GM11168 (cell line): ENCODE measurements around the gene SETD1B.

Source experiments
- in situ Hi-C: fragments of 300-500 bp; cut with MboI; formaldehyde crosslinking; loops from one replicate; pipeline ENCODE4 v1.12.0; 2022; ENCODE audit warnings: low sequenced_read_pairs; ENCODE audit not compliant: unreplicated experiment

SETD1B gene

DNA sequence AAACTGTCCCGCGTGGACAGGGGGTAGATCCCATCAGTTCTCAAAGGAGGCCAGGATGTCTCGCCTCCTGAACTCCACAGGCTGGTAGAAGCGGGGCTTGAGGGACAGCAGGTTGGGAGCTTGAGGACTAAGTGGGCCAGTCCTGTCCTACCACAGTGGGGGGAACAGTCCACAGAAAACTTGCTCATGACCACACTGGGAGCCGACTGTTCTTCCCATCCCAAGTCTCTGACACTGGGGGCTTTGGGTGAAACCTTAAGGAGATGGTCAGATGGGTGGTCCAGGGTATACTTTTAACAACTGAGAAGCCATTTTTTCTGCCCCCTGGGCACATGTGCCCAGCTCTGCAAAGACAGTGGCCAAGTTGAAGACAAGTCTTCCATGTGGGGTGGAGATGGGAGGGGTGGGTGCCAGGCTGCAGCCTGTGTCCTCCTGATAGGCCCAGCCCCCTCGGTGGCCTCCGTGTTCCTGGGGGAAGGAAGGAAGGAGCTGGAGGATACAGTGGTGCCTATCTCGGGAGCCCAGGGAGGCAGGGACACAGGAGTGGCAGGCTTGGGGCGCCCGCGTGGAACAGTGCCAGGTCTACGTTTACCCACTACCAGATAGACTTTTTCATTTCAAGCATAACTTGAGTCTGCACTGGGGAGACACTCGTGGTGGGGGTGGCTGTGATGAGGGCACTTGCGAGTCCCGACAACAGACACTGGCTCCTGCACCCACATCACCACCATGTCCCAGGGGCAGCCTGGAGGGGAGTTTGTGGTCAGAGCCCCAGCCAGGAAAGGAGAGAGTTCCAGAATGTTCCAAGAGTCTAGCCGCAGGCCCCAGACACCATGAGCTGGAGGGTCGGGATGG, 25.0 kb upstream of the SETD1B start:
- in situ Hi-C loops, result no loop called here

DNA sequence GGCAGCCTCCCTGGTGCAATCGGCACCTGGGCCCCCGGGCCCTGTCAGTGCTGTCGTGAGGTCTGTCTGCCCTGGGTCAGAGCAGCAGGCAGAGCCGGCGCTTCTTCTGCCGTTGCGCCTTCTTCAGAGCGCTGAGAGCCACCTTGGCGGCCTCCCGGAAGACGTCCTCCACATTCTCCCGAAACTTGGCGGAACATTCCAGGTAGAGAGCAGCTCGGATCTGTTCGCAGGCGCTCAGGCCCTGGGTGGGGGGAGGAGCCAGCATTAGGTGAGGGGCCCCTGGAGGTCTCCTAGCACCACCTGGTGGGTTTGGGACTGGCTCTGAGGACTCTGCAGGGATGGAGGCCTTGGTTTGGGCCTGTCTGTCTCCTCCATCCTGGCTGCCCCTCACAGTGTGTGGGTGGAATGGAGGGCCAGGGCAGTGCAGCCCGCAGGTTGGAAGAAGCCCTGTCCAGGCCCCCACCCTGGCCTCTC, 24.4 kb upstream of the SETD1B start:
- in situ Hi-C loops, result no loop called here

DNA sequence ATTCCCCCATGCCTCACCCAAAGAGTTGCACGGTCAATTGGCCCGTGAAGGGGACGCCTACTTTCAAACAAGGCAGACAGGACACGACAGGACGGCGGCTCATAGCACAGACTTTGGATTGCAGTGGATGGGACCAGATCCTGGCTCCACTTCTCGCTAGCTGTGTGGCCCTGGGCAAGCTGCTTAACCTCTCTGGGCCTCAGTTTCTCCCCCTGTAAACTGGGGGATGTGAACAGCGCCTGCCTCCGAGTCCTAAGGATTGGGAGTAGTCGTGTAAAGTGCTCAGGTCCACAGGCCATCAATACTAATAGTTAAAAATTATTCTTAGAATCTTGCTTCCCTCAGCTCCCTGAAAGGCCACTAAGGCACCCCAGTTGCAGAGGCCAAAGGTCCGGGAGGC, 23.4 kb upstream of the SETD1B start:
- in situ Hi-C loops, result no loop called here

DNA sequence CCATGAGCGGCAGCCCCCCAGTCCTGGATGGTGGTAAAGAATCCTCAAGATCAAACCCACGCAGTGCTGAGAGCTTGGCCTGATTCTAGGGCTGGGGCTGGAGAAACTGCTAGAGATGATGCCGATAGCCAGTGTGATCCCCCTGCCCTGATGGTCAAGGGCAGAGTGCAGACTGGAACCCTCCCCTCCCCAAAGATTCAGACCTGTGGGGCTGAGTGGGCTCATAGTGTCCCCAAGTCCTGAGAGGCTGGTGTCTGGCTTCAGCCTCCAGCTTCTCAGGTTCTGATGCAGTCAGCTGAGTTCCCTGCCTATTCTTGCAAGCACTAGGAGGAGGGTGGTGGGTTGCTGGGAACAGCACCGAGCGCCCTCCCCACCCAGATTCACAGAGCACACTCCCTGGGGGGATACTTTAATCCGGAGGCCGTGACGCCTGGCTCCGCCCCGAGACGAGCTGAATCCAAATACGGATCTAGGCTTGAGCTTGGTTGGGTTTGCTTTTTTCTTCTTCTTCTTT, 22.3 kb upstream of the SETD1B start:
- in situ Hi-C loops, result no loop called here

DNA sequence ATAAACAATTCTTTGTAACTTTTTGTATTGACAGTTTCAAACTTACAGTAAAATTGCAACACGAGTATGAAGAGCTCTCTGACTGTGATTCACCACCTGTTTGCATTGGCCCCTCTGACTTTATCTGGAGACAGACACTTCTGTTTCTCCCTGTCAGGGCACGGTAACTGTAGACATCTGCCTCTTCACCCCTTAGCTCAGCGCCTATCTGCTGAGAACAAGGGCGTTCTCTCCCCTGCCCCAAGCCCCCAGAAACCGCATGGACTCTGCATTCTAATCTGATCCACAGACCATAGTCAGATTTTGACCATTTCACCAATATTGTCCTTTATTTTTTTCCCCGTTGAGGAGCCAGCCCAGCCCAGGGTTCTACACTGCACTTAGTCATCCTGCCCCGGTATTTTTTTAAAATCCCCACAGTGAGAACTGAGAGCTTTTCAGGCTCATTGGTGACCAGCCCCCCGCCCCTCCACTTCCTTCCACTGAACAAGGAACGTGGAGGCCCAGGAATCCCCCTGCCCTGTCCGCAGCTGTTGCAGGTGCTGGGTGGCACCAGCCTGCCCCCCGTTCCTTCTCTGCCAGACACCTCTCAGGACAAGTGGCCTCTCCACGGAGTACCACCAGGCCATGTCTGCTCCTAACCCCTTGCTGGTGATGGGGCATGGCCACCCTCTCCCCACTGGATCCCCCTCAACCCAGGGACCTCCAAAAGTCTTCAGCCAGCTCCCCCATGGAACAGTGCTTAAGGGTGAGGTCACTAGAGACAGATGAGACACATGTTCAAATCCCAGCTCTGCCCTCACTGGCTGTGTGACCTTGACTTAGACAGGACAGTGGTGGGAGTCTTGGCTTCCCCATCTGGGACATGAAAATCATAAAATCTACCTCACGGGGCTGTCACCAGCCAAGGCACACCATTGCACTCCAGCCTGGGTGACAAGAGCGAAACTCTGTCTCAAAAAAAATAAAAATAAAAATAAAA, 21.5 kb upstream of the SETD1B start:
- in situ Hi-C loops, result no loop called here

DNA sequence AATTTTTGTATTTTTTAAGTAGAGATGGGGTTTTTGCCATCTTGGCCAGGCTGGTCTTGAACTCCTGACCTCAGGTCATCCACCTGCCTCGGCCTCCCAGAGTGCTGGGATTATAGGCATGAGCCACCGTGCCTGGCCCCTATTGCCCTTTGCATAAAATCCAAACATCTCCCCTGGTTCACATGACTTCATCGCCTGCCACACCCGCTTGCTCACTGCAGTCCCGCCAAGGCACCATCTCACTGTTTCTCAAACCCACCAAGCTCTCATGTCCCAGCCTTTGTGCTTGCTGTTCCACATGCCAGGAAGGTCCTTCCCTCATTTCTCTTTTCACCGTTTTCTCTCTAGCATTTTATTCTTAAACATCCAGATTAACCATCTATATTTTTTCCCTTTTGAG, 20.0 kb upstream of the SETD1B start:
- in situ Hi-C loops, result no loop called here

DNA sequence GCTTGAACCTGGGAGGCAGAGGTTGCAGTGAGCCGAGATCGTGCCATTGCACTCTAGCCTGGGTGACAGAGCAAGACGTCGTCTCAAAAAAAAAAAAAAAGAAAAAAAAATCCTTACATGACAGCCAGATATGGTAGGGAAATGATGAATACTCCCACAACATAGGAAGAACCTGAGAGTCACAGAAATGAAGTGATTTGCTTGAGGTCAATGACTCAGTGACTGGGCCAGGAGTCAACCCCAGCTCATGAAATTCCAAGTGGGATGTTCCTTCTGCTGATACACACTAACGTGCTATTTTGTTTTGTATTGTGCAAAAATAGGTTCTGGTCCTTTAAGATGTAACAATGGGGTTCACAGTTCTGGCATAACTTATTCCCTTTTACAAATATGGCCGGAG, 19.3 kb upstream of the SETD1B start:
- in situ Hi-C loops, result no loop called here

DNA sequence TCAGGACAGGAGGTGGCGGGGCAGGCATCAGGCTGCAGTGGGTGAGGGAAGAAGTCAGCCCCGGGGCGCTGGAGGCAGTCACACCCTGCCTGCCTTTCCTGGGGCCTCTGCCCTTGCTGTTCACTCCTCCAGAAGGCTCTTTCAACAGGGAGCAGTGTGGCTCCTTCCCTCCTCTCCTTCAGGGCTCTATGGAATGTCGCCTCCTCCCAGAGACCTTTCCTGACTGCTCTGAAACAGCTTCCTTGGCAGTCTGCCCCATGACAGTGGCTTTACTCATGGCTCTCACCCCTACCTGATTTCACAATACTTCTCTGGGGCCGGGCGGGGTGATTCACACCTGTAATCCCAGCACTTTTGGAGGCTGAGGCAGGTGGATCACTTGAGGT, 17.4 kb upstream of the SETD1B start:
- in situ Hi-C loops, result no loop called here

DNA sequence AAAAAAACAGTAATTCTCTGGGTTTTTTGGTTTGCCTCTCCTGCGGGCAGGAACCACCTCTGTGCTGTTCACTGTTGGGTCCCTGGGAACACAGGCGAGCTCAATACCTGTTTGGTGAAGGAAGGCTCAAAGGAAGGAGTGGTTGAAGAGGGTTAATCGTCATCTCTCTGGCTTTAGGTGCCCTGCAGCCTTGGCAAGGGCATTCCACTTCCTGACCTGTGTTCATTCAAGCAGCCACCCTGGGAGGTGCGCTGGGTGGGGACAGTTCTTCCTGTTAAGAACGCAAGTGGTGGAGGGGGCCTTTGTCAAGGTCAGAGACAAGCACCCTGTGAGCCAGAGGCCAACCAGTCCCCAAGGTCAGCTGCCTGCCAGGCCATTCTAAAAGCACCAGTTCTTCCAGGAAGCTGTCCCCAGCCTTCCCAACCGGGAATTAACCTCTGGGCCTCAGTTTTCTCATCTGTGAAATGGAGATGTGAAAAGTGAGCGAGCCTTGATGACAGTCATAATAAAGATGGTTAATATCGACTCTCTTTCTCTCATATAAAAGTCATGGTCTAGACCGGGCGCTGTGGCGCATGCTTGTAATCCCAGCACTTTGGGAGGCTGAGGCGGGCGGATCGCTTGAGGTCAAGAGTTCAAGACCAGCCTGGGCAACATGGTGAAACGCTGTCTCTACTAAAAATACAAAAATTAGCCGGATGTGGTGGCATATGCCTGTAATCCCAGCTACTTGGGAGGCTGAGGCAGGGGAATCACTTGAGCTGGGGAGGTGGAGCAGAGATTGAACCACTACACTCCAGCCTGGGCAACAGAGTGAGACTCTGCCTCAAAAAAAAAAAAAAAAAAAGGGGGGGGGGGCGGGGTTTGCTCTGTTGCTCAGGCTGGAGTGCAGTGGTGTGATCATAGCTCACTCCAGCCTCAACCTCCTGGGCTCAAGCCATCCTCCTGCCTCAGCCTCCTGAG, 16.5 kb upstream of the SETD1B start:
- in situ Hi-C loops, result no loop called here

DNA sequence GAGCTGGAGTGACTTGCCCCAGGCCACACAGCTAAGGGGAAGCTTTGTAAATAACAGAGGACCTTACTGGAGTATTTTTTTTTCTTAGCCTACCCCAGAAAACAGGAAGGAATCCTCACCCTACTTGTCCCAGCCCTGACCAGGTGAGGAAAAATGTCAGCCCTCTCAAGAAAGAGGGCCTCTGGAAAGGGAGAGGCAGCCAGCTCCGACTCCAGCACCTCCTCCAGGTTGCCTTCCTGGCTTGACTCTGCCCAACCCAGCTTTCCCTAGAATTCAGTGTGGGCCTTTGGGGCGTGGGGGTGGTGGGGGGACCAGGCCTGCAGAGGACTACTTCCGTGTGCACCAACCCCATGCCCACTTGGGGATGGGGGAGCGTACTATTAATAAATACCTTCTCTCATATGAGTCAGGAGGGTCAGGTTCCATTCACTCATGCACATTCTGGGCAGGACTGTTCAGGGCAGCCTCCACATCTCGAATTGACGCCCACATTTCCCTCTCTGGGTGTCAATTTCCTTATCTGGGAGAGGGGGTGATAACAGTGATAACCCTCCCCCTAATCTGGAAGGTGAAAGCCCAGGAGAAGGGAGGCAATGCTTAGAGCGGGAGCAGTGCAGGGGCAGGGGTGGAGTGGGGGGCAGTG, 15.5 kb upstream of the SETD1B start:
- in situ Hi-C loops, result no loop called here

DNA sequence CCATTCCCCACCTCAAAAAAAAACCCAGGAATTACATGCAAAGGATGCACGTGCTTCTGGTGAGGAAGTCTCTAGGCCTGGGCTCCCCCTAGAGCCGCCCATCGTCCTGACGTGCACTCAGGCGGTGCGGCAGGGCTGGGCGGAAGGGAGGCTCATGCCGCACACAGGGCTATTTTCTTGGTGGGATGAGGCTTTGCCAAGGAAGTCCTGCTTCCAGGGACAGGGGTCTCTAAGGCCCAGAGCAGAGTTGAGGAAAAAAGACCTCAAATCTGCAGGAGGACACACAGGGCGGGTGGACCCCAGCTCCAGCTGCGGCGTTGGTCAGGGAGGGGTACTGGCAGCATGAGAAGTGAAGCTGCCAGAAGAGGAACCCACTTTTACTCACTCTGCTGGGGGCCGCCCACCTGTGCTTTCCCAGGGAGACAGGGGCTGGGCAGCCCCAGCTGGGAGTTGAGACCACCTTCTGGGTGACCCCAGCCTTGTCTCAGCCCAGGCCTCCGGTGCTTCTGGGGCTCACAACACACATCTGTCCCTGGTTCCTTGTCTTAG, 14.5 kb upstream of the SETD1B start:
- in situ Hi-C loops, result no loop called here

DNA sequence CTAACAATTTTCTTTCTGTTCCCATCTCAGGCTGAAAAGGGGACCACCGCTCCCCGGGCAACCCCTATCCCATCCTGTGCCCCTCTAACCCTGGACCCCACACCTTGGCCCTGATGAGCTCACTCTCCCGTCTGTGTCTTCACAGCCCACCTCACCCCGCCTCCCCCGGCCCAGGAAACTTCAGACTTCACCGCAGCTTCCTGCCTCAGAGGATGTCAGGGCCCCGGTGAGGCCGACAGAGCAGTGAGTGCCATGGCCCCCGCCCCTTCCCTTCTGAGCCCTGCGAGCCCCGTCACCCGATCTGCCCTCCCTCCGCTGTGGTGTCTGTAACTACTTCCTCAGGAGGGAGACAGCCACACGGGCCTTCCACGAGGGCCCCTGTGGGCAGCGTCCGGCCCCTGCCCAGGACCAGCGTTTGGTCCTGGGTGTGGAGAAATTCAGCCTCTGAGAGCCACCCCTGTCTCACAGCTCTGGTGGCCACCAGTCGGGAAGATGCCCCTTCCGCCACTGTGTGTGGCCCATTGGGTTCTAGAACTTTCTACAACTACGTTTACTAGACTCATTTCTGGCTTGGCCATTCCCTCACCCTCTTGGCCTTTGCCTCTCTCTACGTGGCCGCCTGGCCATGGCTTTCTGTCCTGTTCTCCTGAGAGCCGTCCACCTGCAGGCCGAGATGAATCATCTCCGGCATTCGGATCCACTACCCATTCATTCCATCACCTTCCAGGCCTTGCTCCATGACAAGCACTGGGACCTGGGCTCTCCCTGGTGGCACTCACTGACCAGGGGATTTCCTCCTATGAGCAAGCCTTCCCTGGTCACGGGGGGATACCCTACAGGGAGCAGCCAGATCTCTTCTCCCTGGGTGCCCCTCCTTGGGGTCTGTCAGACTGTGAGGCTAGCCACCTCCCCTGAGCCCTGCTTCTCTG, 13.7 kb upstream of the SETD1B start:
- in situ Hi-C loops, result loop anchor here (10.0 kb wide), 1 partner anchor 95 kb away; no protein-coding TSS in a partner anchor

DNA sequence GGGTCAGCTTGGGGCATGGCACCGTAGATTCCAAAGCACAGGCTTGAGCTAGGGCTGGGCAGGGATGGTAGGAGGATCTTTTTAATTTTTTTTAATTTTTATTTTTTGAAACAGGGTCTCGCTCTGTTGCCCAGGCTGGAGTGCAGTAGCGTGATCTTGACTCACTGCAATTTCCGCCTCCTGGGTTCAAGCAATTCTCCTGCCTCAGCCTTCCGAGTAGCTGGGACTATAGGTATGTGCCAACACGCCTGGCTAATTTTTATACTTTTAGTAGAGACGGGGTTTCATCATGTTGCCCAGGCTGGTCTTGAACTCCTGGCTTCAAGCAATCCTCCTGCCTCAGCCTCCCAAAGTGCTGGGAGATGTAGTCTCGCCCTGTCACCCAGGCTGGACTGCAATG, 13.0 kb upstream of the SETD1B start:
- in situ Hi-C loops, result loop anchor here (10.0 kb wide), 1 partner anchor 96 kb away; no protein-coding TSS in a partner anchor

DNA sequence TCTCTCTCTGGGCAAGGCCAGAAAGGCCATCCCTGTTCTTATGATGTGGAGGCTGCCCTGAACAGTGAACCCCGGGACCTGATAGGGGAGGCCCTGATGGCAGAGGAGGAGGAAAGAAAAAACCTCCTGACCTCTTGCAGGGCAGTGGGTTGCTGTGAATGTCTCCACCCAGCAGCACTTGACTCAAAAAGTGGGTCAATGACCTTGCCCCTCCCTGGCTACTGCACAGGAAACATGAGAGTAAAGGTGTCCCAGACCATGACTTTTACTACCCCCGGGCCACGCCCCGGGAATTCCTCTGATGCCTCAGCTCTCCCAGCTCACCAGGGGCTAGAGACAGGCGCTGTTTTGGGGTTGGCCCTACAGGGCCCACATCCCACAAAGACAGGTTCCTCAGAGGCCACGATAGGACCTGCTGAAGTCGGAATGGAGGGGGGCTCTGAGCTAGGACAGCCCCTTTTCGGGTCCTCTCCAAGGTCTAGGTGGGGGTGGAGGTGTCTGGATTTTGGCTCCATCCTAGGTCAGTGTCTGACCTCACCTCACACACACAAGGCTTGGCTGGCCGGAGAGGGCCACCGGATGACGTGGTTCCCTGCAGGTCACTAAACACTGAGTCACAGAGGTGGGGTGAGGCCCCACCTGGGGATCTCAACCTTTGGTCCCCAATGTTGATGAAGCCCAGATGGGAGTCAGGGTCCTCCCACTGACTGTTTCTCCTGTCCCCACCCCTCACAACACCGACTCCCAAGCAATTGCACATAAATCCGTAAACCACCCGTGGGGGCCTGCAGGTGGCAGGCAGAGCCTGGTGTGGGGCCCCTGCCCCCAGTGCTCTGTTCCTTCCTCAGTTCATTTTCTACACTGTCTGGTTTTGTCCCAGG, 11.9 kb upstream of the SETD1B start:
- in situ Hi-C loops, result loop anchor here (10.0 kb wide), 1 partner anchor 97 kb away; no protein-coding TSS in a partner anchor

DNA sequence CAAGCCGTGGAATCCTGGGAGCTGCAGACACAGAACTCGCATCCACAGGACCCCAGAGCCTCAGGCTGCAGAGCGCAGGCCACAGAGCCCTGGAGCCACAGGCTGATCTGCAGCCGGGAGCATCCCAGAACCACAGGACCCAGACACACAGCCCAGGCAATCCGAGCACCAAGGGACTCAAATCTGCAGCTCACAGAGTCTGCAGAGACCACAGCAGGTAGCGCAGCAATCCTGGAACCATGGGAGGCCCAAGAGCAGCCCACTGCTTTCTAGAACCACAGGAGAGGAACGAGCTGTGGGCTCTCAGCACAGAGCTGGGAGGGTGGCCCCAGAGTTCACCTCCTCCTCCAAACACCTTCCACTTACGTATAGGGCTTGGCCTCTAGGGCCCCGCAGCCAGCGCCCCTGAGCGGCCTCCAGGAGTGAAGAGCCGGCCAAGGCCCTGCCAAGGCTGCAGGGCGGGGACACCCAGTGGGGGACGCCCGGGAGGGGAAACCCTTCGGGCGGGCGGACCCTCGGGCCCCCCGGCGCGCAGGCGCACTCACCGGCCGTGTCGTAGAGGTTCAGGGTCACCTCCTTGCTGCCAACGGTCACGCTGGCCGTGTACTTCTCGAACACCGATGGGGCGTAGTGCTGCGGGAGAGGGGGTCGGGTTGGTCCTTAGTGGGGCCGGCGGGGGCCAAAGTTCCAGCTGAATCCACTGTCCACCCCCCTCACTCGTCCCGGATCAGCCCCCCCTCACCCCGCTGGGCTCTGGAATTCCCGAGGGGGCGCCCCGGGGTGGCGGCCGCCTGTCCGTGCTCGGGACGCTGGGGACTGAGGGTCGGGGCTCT, 11.0 kb upstream of the SETD1B start:
- in situ Hi-C loops, result loop anchor here (10.0 kb wide), 1 partner anchor 98 kb away; no protein-coding TSS in a partner anchor

DNA sequence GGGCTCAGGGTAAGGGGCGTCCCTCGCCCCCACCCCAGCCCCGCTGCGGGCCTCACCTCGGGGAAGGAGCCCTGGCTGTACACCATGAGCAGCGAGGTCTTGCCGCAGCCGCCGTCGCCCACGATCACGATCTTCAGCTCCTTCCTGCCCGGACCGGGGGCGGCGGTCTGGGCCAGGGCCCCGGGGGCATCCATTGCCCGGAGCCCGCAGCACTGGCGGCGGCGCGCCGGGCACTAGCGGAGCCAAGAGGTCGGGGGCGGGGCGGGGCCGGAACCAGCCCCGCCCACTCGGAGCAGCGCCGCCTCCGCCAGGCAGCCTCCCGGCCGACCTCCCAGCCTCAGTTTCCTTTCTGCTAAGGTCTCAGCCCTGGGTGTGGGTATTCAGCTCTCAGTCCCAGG, 10.4 kb upstream of the SETD1B start, which contains the start of gene RHOF:
TSS of gene RHOF (minus strand) at position 249 of the 398 bp plus-strand sequence. CDS start at position 194, 55 bp downstream.
- in situ Hi-C loops, result loop anchor here (10.0 kb wide), 1 partner anchor 99 kb away; no protein-coding TSS in a partner anchor
